Body of pancreas (tissue), 4 donors: ENCODE data around the gene IL12A.

Experiments used
- CTCF ChIP-seq, 7 experiments: fragments of 450-650 bp in 4 of 7; fragments of 200-600 bp in 3 of 7; sonication (generic) in 3 of 7; IDR thresholded peaks; one replicate each; pipeline ENCODE4 v1.5.1; 2016 to 2019; ENCODE audit warnings: antibody characterized with exemption in 7 of 7
- POLR2A ChIP-seq, 3 donors: fragments of 450-650 bp; IDR thresholded peaks; one replicate each; pipeline ENCODE4 v1.6.1; 2016; ENCODE audit warnings: antibody characterized with exemption in 3 of 3, mild to moderate bottlenecking in 2 of 3

DNA sequence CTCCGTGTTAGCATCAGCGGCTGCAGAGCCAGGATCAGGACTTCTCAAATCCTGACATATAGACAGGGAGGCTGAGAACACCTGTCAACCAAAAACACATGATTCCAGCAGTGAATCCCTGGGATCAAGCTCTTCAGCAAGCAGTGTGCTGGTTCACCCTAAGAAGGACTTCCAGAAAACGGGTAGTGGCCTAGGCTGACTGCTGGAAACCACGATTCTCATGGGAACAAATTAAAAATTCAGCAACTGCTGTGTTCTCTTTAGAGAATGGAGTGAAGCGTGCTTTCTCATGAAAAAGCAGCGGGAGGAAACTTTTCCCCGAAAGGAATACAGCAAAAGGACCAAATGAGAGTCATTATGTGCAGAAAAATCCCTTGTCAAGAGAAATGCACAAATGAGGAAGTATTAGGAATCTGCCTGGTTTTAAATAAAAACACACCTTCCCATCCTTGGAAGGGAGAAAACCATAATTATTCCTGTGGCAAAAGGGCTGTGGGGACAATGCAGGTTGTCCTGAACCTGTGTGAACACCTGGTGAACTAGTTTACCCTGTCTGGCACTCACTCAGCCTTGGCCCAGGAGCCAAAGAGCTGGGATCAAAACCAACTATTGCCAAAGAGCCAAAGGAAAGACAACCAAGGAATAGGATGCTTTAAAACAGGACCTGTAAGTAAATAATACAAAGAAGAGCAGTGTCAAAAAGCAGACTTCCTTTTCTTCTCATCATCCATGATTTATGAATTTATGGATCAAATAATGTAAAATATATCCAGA is 13.4 kb downstream of the IL12A start:
- no peak for TF ChIP-seq CTCF (IDR thresholded peaks at IDR 0.05)
- no peak for TF ChIP-seq POLR2A (IDR thresholded peaks at IDR 0.05)
